ENCODE data around the gene ACTR6. TPM values are rescaled to one million over a fixed set of nuclear protein-coding genes. Genes with fewer than 3 reads are reported as not detected.
"Not testable (repeated sequence)": the region's sequence is repeated elsewhere in the genome, so short reads cannot be mapped to it uniquely, and the experiment has no call there.

Gene ACTR6
- total and polyA plus RNA-seq, 9 of the 15 experiments (the other 6 are each of a cell fraction or from before 2014, with no cell fraction given): 26.1 to 109 (median 70.9) TPM

- TF ChIP-seq, protein P1, sequence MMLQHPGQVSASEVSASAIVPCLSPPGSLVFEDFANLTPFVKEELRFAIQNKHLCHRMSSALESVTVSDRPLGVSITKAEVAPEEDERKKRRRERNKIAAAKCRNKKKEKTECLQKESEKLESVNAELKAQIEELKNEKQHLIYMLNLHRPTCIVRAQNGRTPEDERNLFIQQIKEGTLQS (IDR thresholded peaks at IDR 0.05): 0 out of 2 replicates have a peak, but pooled peaks have one; percentile 11
- TF ChIP-seq, protein P1 (CRISPR knock-in tag; conservative IDR thresholded peaks at IDR 0.05): no peak
- no peak for TF ChIP-seq PHTF2 (CRISPR knock-in tag; IDR thresholded peaks at IDR 0.05)
- TF ChIP-seq ZNF589 (CRISPR knock-in tag; IDR thresholded peaks at IDR 0.05; ENCODE audit: low read depth): no peak
- TF ChIP-seq PCBP1 (IDR thresholded peaks at IDR 0.05; ENCODE audit: low read depth, low read length, poor library complexity, severe bottlenecking): no peak
- no peak for TF ChIP-seq L3MBTL2 (IDR thresholded peaks at IDR 0.05)
- TF ChIP-seq ZNF239 (CRISPR knock-in tag; IDR thresholded peaks at IDR 0.05): no peak
- TF ChIP-seq KAT2B (IDR thresholded peaks at IDR 0.05; ENCODE audit: low read depth, low read length): no peak
- TF ChIP-seq ZBTB17 (CRISPR knock-in tag; IDR thresholded peaks at IDR 0.05): no peak
- TF ChIP-seq HMG20B (CRISPR knock-in tag; IDR thresholded peaks at IDR 0.05): no peak
- TF ChIP-seq KLF13 (tag; IDR thresholded peaks at IDR 0.05; ENCODE audit: borderline replicate concordance, low read depth): no peak
Measured at GRCh38 chr12:100221523-100221922, 20.9 kb downstream of the ACTR6 start (continued).

DNA sequence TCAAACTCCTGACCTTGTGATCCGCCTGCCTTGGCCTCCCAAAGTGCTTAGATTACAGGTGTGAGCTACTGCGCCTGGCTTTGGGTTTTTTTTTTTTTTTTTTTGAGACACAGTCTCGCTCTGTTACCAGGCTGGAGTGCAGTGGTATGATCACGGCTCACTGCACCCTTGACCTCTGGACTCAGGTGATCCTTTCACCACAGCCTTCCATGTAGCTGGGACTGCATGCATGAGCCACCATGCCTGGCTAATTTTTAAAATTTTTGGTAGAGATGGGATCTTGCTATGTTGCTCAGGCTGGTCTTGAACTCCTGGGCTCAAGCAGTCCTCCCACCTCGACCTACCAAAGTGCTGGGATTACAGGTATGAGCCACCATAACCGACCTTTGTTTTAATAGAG lies 21.6 kb downstream of the ACTR6 start:
- intact Hi-C loops (cut with micrococcal nuclease): loop anchor here (10.0 kb wide), 1 partner anchor 407 kb away; no protein-coding TSS in a partner anchor
- H3K4me3 ChIP-seq; H3K27ac ChIP-seq (ENCODE audit: extremely low read depth, low read depth, low read length); CTCF ChIA-PET (ENCODE audit: low intra/inter-chr PET ratio); H3K9me1 ChIP-seq (ENCODE audit: control insufficient read depth, insufficient read depth, low read length); H4K20me1 ChIP-seq (replicated peaks; ENCODE audit: control insufficient read depth, insufficient read depth, low read length); DNase-seq (ENCODE audit: extremely low read depth in 1 of 4, low spot score in 3 of 4); FAIRE-seq; H3K79me2 ChIP-seq (ENCODE audit: control insufficient read depth, insufficient read depth, low read length); in situ Hi-C loops (cut with MboI); H3K4me2 ChIP-seq (ENCODE audit: insufficient read depth, low read length); H3K27me3 ChIP-seq (ENCODE audit: control insufficient read depth in 2 of 2, insufficient read depth in 2 of 2, low read length in 2 of 2); ATAC-seq; H3K9me3 ChIP-seq (replicated peaks; ENCODE audit: control insufficient read depth, insufficient read depth, low read depth, low read length); H3K9ac ChIP-seq (ENCODE audit: insufficient read depth in 1 of 2, low read depth in 2 of 2, low read length in 2 of 2); H3K4me1 ChIP-seq (replicated peaks in 1 of 2; ENCODE audit: control insufficient read depth in 2 of 2, insufficient read depth in 2 of 2, low read length in 2 of 2); H2AFZ ChIP-seq (ENCODE audit: low read depth, low read length); BruUV-seq (replicated peaks): not testable (repeated sequence)
- WGBS (ENCODE audit: insufficient coverage, low coverage, missing lambda C conversion rate): 88% methylated on average over 4 of the region's 6 CpGs
- H3K36me3 ChIP-seq (ENCODE audit: control insufficient read depth, insufficient read depth, low read length): peaks cover 82% of the 10 kb centered on the region
- POLR2A ChIA-PET: interaction anchor here (1.3 kb wide), 1 partner anchor 12 kb away, joined by 4 read pairs; no protein-coding TSS in a partner anchor

Measured in K562 (cell line).